Cortex of kidney (tissue), 1 donor: Measurements from ENCODE around the gene ZSWIM1.

Experiments used
- DNase-seq: peaks from one replicate; lab custom pipeline; 2025; lab: John Stamatoyannopoulos, UW

ZSWIM1 gene

GRCh38 chr20:45933266-45934045 is 52.4 kb downstream of the ZSWIM1 start:
- peak; percentile 24 for DNase-seq

DNA sequence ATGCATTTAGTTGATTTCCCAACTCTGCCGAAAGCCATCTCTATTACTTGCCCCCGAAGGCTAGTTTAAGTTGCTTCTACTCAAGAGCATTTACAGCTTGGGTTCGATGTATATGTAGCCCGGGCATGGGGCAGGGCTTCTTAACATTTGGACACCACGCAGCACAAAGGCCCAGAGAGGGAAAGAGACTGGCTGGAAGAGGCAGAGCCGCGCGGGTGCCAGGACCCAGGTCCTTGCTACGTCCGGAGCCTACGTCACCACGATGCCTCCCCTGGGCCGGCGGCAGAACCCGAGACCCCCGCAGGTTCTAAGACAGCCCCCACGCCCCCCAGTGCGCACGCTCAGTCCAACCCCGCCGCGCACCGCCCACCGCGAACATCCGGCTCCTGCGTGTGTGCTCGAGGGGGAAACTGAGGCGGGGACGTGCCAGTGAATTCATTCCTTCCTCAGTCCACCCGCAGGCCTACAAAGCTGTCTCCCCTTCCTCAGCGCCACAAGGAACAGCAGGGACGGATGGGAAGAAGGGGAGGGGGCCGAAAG is 53.1 kb downstream of the ZSWIM1 start:
- DNase-seq = peak; percentile 70
